GM19035 (cell line): ENCODE data around the gene SPATA33.
A peak's percentile ranks its signal among the peaks of the same experiment; 100 is the strongest.
"Not testable (repeated sequence)": the region's sequence is repeated elsewhere in the genome, so short reads cannot be mapped to it uniquely, and the experiment has no call there.

Experiments
- ATAC-seq: cut with Tn5 transposase; IDR thresholded peaks from one replicate; pipeline ENCODE4 v1.9.1; 2021; ENCODE audit not compliant: unreplicated experiment

The SPATA33 gene

DNA sequence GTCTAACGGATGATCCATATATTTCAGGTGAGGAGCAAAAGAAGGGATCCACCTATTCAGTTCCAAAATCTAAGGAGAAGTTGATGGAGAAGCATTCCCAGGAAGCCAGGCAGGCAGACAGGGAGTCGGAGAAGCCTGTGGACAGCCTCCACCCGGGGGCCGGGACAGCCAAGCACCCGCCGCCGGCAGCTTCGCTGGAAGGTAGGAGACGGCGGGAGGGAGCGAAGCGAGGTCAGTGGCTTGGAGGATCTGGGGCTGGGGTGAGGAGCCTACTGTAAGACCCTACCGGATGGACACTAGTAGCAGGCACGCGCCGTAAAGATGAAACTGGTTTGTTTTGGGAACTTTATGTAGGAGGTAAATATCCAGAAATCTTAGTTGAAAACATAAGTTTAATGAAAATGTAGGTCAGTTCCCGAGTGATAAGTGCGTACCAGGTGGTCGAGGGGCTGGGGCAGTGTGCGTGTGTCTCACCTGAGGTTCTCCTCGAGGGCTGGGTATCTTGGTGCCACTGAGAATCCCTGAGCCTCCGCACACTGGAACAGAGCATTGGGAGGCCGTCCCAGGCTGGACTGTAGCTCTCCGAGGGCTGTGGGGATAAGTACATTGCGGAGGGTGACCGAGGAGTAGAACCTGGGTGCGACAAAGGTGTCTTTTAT is 714 bp downstream of the SPATA33 start:
- no peak for ATAC-seq

DNA sequence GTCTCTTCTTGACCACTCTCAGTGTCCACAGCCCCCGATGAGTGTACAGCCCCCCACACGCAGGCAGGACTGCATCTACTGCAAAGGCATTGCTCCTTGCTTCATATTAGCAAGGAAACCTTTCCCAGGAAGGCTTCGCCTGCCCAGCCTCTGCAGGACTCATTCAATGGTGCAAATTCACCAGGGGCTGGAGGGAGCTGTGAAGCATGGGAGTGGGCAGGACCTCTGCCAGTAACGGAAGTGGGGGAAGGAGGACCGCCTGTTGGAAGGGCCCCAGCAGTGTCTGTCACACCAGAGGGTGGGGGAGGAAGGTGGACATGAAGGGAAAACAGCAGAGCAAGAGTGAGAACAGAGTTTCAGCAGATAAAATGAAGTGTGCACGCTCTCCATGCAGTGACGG is 2.5 kb downstream of the SPATA33 start:
- no peak for ATAC-seq

DNA sequence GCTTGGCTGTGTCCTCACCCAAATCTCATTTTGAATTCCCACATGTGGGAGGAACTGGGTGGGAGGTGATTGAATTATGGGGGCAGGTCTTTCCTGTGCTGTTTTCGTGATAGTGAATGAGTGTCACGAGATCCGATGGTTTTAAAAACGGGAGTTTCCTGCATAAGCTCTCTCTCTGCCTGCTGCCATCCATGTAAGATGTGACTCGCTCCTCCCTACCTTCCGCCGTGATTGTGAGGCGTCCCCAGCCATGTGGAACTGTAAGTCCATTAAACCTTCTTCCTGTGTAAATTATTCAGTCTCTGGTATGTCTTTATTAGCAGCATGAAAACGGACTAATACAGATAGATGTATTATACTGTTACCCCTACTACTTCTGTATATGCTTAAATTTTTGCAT is 3.6 kb downstream of the SPATA33 start:
- ATAC-seq, result no peak

DNA sequence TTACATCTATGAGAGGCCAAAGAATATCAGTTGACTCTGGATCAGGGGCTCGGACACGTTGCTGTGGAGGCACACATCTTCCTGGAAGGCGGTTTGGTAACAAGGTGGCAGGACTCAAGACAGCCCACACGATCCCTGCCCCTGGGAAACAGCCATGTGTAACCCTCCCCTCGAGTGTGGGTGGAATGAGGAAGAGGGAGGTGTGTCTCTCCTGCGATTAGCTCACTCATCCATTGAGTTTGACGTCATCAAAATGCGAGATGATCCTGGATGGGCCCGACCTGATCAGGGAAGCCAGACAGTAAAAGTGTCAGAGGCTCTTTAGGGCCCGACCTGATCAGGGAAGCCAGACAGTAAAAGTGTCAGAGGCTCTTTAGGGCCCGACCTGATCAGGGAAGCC is 6.6 kb downstream of the SPATA33 start:
- not testable (repeated sequence) for ATAC-seq

DNA sequence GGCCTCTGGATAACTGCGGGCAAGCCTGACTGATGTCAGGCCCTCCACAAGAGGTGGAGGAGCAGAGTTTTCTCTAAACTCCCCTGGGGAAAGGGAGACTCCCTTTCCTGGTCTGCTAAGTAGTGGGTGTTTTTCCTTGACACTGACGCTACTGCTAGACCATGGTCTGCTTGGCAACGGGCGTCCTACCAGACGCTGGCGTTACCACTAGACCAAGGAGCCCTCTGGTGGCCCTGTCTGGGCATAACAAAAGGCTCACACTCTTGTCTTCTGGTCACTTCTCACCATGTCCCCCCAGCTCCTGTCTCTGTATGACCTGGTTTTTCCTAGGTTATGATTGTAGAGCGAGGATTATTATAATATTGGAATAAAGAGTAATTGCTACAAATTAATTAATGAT is 9.4 kb downstream of the SPATA33 start:
- ATAC-seq, result not testable (repeated sequence)

DNA sequence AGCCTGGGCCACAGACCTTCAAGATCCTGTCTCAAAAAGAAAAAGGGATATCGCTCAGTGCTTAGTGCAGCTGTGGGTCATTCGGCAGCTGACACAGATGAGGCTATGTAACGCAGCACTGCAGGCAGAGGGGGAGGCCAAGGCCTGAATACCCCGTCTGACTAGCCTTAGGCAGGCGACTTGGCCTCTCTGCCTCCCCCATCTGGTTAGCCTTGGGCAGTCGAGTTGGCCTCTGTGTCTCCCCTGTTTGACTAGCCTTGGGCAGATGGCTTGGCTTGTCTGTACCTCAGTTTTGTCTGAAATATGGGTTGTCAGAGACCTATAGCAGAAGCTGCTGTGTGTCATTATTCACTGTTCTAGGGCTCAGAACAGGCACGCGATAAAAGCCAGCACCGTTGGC is 10.0 kb downstream of the SPATA33 start:
- ATAC-seq, result no peak

DNA sequence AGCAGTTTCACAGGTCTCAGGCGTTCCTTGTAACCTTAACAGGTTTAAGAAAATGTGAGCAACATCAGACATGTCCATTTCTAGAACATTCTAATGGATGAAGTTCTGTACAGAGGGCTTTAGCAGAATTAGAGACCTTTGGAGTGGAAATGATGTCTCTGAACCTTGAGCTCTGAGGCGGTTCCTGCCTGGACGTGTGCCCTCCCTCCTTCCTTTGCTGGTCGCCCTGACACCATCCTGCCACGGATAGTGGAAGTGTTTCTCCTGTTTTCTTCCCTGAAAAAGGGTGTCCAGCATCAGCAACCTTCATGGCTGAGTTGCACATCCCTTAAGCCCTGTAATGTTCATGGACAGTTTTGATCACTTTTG is 11.1 kb downstream of the SPATA33 start:
- ATAC-seq, result no peak

DNA sequence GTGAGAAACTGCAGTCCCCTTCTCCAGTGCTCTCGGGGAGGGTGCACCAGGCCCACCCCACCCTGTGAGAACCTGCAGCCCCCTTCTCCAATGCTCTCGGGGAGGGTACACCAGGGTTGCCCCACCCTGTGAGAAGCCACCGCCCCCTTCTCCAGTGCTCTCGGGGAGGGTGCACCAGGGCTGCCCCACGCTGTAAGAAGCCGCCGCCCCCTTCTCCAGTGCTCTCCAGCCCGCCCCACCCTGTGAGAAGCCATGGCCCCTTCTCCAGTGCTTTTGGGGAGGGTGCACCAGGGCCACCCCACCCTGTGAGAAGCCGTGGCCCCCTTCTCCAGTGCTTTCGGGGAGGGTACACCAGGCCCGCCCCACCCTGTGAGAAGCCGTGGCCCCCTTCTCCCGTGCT is 12.1 kb downstream of the SPATA33 start:
- ATAC-seq, result no peak

DNA sequence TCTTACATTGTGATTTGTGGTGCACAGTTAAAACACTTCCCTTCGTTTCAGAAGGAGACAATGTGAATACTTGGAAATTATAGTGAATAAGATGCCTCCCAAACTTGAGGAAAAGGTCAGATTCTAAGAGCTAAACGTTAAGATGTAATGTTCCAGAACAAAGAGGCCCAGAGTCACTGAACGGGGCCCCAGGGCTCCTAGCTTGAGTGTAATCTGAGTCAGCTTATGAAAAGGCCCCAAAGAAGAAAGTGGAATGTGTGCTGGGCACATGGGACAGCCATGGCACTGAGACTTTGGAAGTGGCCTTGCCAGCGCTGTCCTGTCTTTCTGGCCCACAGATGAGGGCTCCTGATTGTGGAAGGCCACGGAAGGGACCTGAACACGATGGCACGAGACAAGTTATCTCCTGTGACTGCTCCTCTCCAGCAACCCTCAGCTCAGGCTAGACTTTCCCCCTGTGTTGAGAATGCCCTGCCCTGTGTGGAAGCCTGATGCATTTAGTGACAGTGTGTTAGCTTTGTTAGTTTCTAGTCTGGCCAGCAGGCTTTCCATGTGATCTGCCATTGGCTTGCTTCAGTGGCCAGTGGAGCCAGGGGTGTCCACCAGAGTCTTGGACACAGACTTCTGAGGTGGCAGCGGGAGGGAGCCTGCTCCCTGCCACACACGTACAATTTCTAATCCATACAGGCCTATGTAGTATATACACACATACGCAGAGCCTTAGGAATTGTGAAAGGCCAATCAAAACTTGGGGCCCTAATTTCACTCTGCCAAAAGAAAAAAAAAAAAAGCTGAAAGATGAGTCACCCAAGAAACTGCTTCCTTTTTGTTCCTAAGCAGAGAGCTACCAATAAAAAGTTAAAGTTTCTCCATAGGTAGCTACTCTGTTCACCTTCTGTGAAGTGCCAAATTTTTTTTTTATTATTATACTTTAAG is 13.1 kb downstream of the SPATA33 start:
- ATAC-seq, result no peak

DNA sequence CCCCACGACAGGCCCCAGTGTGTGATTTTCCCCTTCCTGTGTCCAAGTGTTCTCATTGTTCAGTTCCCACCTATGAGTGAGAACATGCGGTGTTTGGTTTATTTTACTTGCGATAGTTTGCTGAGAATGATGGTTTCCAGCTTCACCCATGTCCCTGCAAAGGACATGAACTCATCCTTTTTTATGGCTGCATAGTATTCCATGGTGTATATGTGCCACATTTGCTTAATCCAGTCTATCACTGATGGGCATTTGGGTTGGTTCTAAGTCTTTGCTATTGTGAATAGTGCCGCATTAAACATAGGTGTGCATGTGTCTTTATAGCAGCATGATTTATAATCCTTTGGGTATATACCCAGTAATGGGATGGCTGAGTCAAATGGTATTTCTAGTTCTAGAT is 13.9 kb downstream of the SPATA33 start:
- not testable (repeated sequence) for ATAC-seq

DNA sequence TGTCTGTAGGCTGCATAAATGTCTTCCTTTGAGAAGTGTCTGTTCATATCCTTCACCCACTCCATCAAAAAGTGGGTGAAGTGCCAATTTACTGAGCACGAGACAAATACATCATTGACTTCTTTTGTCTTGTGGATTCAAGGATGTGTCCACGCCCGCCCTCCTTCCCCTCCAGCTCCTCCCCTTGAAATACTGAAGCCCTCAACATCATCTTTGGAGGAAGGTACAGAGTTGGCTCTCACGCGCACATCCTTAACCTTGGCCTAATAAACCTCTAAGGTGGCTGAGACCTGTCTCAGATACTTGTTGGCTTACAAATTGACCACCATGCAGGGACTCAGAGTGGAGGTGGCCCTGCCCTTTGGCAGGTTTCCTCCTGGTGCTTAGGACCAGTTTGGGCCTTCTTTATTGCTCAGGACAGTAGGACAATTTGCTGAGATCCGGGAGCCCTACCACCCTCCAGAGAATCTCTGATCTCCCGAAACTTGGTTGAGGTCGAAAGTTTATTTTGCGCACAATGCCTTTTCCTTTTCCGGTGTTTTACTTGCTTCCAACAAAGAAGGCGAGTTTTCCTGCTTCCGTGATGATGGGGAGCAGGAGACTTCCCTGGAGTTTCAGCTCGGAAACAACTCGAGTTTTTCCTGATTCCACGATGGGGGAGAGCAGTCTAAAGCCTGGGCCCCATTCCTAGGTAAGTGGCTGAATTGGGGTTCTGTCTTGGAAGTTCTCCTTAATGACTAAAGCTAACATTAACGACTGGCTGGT is 14.7 kb downstream of the SPATA33 start:
- no peak for ATAC-seq

DNA sequence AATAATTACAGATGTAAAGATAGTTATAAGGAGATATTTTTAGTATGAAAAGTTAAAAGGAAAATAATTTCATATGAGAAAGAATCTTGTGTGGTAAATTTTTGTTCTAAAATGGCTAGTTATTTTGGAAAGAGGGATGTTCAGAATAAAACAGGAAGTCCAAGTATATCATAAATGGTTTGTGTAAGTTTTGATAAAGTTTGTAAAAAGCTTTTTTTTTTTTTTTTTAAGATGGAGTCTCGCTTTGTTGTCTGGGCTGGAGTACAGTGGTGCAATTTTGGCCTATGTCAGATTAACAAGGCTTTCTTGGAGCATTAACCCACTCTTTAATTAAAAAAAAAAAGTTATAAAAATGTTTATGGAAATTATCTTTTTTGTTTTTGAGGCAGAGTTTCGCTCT is 20.6 kb downstream of the SPATA33 start:
- ATAC-seq, result no peak

DNA sequence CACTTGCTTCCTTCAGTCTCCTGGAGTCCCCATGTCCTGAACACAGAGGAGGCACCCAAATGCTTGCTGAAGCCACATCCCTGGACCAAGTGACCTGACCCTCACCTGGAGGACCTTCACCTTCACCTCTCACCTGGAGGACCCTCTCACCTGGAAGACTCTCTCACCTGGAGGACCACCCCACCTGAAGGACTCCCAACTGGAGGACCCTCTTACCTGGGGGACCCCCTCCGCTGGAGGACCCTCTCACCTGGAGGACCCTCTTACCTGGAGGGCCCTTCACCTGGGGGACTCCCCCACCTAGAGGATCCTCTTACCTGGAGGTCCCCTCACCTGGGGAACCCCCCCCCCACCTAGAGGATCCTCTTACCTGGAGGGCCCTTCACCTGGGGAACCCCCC is 28.3 kb downstream of the SPATA33 start:
- ATAC-seq, result no peak

DNA sequence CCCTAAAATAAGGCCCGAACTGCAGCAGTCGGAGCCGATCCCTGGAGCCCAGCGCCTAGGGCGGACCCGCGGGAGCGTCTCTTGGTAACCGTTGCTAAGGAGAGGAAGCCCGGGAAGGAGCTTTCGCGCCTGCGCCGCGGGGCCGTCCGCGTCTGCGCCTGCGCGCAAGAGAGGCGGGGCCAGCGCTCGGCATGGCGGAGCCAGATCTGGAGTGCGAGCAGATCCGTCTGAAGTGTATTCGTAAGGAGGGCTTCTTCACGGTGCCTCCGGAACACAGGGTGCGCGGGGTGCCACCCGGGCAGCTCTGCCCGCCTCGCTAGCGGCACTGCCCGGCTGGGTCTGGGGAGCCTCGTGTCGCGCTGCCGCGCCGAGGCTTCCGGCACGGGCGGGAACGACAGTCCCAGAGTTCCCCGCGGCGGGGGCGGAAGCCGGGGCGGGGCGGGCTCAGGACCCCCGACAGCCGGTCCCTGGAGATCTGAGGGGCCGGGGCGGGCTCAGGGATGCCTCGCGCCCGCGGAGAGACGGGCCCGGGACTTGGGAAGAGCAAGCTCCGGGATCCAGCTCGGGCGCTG is 29.0 kb downstream of the SPATA33 start, which contains the start of gene CDK10:
TSS of gene CDK10 (plus strand) at position 170 of the 572 bp plus-strand sequence. CDS start at position 192, 22 bp downstream.
- peak; percentile 83 for ATAC-seq

DNA sequence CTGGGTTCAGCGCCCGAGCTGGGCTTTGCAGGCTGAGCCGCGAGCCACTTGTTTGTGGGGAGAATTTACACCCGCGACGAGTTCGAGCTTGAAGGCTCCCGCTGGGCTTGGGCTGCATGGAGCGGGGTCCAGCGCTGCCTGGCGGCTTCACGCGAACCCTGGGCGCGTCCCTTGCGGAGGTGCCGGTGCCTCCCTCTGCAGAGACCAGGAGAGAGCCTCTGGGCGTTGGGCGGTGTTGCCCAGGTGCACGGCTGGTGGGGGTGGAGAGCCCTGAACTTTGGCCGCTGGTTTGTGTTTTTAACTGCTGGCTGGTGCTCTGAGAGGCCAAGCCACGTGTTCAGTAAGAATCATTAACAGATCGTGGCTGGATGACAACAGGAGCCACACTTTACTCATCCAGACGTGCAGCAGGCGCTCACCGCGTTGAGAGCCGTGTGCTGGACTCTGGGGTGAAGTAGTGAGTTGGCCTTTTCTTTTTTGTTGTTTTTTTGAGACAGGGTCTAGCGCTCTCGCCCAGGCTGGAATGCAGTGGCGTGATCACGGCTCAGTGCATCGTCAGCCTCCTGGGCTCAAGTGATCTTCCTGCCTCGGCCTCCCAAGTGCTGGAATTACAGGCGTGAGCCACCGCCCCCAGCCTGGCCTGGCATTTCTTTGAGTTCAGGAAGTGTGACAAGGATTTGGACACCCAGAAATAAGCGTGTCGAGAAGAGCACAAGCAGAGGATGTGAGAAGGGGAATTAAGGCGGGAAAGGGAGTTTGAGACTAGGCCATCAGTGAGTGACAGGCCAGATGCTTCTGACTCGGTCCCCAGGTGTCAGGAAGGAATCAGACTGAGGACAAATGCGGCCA is 29.7 kb downstream of the SPATA33 start:
- peak; percentile 34 for ATAC-seq

DNA sequence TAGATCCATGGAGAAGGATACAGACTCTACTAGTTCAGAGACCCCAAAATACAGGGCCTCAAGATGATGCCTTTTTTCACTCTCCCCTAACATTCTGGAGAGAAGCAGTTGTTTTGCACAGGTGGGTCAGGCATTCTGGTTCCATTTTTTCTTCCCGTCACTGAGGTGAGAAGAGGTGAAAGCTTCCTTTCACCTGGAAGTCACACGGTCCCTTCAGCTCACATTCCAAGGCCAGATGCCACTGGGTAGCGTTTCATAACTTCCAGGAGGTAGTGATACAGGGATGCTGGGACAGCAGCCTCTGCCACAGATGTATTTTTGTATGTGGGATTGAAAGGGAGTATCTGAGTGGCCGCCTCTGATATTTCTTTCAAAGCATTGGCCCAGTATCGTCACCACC is 30.8 kb downstream of the SPATA33 start:
- no peak for ATAC-seq

DNA sequence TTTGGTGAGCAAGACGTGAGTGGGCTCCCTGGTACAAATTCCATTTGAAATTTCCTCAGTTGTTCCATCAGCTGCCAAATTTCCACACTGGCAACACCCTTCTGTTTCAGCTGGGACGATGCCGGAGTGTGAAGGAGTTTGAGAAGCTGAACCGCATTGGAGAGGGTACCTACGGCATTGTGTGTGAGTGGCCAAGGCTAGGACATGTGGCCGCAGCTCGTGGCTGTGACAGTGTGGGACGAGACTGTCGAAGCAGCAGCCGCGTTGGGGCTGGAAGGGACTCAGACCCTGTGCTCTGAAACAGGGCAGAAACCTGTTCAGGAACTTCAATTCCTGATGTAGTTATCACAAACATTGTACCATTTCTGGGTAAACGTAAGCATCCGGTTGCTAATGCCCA is 31.5 kb downstream of the SPATA33 start:
- no peak for ATAC-seq

DNA sequence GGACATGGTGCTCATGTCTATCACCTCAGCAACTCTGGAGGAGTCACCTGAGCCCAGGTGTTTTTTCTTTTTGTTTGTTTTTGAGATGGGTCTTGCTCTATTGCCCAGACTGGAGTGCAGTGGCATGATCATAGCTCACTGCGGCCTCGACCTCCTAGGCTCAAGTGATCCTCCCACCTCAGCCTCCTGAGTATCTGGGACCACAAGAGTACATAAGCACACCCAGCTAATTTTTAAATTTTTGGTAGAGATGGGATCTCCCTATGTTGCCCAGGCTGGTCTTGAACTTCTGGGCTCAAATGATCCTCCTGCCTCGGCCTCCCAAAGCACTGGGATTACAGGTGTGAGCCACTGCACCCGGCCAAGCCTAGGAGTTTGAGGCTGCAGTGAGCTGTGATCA is 32.0 kb downstream of the SPATA33 start:
- not testable (repeated sequence) for ATAC-seq

DNA sequence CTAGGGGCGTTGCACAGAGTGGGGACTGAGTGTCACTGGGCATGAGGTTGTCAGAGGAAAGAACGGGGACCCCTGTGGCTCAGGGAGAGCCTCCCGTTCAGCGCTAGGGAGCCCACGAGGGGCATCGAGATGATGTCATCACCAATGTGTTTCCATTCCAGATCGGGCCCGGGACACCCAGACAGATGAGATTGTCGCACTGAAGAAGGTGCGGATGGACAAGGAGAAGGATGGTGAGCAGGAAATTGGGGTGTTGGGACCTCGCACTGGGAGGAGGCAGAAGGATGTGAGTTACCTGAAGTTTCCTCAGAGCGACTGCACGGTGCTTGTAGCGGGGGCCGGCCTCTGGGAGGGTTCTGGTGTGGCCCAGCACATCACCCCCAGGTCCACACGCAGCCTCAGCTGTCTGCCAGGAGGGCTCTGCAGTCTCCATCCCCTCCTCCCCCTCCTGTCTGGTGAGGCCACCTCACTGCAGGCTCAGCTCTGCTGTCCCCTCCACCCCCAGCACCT is 32.8 kb downstream of the SPATA33 start:
- ATAC-seq, result no peak
